NCI-H128 (cell line): ENCODE measurements around the gene NAP1L1.
"Not testable (repeated sequence)": the region's sequence is repeated elsewhere in the genome, so short reads cannot be mapped to it uniquely, and the experiment has no call there.

Experiments
- DNase-seq: peaks from one replicate; lab custom pipeline; 2025; ENCODE audit not compliant: unreplicated experiment; lab: John Stamatoyannopoulos, UW

The NAP1L1 gene

GRCh38 chr12:75994069-75994740, 90.3 kb downstream of the NAP1L1 start:
- no peak for DNase-seq

GRCh38 chr12:75991753-75992152, 92.7 kb downstream of the NAP1L1 start:
- no peak for DNase-seq

GRCh38 chr12:75990189-75990912, 94.1 kb downstream of the NAP1L1 start:
- DNase-seq: no peak

DNA sequence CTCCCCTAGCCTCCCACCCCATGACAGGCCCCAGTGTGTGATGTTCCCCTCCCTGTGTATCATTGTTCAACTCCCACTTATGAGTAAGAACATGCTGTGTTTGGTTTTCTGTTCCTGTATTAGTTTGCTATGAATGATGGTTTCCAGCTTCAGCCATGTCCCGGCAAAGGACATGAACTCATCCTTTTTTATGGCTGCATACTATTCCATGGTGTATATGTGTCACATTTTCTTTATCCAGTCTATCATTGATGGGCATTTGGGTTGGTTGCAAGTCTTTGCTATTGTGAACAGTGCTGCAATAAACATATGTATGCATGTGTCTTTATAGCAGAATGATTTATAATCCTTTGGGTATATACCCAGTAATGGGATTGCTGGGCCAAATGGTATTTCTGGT, 96.8 kb downstream of the NAP1L1 start:
- not testable (repeated sequence) for DNase-seq
